ENCODE measurements around the gene TCHP.

TCHP gene

DNA sequence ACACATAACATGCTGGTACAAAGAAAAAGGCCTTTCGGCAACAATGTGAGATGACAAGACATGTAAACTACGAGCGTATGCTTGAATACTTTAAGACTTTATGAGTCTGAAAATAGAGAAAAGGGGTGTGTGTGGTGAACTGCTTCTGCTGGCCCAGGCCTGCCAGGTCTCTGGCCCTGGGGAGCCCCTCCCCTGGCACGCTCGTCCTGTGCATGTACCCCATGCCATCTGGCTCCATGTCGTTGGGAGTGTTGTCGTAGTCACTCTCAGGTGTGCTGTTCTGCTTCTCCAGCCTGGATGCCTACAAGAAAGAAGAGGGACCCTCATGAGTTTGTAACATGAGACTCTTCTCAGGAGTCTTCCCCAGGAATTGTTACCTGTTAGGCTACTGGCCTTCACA is 38.9 kb downstream of the TCHP start:
- DNase-seq, result no peak

DNA sequence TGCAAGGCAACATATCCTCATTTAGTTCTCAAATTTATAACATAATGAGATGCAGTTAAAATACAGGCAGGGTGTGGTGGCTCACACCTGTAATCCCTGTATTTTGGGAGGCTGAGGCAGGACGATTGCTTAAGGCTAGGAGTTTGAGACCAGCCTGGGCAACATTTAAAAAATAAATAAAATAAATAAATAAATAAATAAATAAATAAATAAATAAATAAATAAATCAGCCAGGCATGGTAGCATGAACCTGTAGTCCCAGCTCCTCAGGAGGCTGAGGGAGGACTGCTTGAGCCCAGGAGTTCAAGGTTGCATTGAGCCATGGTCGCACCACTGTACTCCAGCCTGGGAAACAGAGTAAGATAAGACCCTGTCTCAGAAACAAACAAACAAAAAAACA is 39.4 kb downstream of the TCHP start:
- no peak for DNase-seq

DNA sequence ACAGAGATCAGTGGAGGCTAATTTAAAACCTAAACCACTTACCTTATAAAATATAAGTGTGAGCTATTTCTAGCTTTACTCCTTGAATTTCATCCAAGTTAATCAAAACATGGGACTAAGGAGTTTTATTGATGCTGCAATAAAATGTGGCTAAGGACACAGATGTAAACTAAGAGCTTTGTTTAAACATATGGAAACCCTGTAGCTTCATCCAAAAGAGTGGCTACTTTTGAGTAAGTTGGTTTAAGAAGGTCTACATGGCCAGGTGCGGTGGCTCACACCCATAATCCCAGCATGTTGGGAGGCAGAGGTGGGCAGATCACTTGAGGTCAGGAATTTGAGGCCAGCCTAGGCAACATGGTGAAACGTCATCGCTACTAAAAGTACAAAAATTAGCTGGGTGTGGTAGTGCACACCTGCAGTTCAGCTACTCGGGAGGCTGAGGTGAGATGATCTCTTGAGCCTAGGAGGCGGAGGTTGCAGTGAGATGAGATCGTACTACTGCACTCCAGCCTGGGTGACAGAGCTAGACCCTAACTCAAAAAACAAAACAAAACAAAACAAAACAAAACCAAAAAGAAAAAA is 40.4 kb downstream of the TCHP start:
- DNase-seq, result no peak

DNA sequence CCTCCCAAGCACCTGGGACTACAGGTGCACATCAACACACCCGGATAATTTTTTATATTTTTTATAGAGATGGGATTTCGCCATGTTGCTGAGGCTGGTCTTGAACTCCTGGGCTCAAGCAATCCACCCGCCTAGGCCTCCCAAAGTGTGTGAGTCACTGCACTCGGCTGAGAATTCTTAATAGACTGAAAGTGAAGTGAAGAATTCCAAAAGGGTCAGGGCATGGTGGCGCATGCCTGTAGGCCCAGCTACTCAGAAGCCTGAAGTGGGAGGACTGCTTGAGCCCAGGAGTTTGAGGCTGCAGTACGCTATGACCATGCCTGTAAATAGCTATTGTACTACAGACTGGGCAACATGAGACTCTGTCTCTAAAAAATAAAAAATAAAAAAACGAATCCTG is 43.7 kb downstream of the TCHP start:
- DNase-seq, result no peak

DNA sequence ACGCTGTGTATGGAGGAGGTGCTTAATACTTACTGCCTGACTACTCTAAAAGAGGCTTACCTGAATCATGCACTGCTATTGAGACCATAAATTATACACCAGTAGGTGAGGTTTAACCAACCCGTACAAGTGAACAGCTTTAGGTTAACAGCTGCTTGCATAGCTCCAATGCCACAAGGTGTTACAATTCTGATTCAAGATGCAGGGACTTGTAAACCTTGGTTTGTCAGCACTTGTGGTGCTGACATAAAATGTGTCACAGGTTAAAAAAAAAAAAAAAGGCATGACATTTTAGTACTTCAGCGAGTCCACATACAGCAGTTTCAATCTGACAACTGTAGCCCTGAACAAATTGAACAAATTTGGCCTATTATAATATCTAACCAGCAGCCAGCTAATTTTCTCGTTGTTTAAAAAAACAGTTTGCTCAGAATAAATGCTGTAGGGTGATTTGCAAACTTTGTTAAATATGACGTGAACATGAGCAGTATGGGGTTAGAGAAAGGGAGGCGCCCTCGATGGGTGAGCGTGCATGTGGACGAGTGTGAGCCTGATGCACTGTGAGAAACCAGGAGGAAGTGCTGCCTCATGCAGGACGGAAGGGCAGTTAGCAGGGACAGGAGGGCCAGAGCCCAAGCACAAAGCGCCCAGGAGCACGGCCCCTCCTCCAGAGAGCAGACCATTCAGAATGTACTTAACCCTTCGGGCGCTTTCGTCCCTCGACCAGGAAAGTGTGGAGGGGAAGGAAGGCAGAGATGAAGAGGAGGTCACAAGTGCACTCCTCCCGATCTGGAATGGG is 44.7 kb downstream of the TCHP start:
- peak; percentile 26 to 41 (median 36) for DNase-seq

DNA sequence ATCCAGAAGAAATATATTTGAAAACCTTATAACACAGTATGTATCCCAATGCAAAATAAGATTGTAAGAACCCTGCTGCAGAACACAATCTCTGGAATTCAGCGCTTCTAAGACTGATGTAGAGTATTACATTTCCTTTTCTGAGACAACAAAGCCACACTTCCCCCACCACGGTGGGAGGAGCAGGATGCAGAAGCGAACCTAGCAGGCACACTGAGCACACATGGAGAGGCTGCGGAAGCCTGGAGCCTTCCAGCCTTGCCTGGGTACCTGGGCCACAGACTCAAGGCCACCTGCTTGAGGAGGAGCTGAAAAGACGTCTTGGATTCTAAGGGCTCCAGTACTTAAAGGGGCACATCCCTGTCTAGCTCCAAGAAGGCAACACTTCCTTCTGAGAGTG is 46.4 kb downstream of the TCHP start:
- DNase-seq, result peak; percentile 41 to 56 (median 49)

DNA sequence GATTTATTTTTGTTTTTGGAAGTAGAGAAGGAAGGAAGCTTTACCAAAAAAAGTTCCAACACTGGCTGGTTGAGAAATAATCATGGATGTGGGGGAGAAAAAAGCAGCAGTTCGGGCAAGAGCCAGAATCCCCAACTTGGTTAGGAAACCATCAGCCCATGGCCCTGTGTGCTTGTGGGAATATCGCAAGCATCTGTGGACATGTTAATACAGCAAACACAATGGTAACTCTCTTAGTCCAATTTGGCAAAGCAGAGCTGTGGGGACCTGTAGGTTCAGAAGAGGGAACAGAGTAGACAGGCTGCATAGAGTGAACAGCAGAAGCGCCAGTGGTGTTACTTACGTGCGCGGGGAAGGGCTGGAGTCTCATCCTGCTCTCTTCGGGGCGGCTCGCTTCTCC is 46.8 kb downstream of the TCHP start:
- peak in 2 of 3 donors; percentile 1 to 7 for DNase-seq

DNA sequence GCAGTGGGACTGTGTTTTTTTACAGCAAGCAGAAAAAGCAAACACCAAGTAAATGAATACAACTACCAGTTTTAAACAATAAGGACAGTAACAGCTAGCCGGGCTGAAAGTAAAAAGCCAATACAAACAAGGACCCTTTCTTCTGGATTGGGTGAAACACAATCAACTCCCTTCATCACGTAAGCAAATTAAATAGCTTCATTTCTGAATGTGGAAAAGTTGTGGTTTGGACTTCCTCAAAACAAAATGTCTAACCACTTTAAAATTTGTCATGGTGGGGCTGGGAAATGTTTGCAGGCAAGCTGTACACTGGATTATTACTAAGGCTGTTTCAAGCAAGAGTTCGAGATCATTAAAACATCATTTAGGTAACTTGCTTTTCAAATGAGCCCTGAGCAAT is 47.4 kb downstream of the TCHP start:
- DNase-seq, result peak; percentile 50 to 78 (median 77)

DNA sequence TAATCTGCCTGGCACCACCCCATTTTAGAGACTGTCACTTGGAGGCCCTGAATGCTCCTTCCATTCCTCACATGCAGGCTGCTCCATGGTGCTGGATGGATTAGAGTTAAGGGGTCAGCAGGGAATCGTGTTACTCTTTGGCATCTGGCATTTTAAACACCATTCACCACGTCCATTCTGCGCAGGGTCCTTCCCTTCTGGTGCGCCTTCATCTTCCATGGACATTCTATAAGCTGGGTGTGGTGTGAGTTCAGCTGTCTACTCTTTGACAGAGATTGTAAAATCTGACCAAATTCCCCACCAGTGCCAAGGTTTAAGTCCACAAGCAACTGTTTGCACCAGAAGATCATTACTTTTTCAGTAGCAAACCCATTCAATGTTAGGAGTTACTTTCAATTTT is 48.3 kb downstream of the TCHP start:
- no peak for DNase-seq

DNA sequence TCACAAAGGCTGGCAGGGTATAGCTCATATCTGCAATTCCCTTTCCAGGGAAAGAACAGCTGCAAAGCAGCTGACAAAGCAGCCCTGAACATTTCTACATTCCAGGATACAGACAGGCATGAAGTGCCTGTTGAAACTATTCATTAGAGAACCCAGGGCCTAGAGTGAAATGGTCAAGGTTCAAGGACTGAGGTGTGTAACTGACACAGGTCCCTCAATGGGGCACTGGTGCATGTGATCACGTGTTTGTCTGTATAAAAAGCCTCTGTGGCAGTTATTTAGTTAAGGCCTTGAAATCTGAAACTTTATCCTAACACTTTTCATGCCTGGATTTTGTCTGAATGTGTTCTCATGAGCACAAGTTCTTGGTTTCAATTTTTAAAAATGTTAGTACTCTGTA is 49.0 kb downstream of the TCHP start:
- DNase-seq, result no peak

DNA sequence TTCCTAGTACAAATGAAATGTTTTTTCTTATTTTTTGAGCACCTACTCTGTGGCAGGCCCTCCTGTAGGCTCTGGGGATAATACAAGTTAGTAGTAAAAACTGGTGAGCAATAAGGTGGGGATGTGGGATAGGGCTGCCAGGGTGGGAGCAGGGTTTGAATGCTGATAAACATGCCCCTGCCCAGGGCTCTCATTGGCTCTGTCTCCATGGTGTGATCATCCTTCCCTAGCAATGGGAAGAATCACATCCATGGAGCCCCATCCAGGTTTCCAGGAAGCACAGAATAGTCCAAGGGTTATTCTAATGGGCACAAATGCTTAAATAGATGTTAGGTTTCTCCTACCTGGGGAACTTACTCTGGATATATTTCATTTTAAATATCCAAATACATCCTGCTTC is 50.6 kb downstream of the TCHP start:
- no peak for DNase-seq

DNA sequence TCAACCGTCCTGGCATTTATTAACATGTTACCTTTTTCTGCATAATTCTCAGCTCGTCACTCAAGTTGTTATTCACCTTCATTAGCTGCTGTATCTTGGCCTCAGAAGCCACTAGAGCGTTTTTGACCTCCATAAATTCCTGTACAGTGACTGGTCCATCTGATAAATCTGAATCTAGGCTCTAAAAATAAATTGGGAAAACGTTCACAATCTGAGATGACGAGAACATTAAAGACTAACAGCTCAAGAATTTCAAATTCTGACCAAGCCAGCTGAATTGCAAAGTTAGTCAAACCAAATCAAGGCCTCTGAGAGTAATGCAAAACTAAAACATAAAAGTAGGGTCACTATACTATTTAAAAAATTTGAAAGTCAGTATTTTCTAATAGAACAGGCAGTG is 51.1 kb downstream of the TCHP start:
- no peak for DNase-seq

DNA sequence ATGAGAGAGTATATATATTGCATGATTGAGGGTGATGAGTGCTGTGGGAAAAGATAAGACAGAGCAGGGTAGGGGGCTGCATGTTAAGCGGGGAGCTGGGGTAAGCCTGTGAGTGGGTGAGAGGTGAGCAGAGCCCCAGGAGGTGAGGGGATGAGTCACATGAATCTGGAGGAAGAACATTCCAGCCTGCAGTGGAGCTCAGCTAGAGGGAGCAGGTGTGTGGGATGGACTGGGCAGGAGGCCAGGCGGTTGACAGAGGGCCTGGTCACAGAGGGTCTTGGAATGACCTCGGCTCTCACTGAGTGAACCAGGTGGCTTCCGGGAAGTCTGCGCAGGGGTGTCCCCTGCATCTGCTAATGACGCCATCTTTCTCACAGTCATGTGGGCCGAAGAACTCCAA is 51.7 kb downstream of the TCHP start:
- no peak for DNase-seq

DNA sequence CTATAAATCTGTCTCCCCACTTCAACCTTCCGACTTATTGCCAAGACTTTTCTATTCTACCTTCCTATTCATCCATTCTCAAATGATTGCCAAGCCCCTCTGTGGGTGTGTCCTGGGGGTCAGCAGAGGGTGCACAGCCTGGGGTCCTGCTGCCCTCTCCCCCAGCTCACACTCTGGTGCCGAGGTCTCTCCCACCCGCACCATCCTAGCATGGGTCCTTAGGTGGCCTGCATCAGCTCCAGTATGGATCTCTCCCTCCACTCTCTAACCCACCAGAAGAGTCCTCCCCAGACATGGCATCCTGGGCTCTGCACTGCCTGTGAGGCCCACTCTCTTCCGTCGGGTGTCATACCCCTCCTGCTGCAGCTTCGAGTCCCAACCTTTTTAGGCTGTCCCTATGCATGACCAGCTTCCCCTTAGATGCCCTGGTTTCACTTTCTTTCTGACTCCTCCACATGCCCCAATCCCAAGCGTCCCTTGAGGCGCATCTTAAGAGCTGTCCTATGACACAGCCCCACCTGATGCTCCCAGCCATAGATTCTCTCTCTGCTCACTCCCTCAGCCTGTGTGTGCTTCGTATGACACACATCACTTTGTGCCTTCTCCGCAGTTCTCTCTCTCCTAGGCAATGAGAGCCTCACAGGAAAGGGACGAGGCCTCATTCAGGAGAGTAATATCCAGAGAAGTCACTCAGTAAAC is 52.2 kb downstream of the TCHP start:
- peak; percentile 64 to 78 (median 73) for DNase-seq

DNA sequence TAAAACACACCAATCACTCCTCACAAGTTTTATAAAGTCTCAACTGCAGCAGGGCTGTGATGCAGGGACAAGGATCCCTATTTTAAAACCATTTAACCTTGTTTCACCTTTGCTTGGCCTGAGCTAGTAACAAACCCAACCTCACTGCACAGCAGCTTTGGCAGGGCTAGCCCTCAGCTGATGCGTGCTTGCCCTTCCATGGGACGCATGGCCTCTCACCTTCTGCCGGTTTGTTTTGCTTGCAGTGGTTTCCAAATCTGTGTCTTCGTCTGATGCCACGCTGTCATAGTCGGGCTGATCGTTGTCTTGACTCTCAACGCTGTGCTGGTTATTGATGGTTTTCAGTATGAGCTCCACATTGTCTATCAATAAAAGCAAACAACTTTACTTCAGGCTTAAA is 52.8 kb downstream of the TCHP start:
- DNase-seq, result no peak

DNA sequence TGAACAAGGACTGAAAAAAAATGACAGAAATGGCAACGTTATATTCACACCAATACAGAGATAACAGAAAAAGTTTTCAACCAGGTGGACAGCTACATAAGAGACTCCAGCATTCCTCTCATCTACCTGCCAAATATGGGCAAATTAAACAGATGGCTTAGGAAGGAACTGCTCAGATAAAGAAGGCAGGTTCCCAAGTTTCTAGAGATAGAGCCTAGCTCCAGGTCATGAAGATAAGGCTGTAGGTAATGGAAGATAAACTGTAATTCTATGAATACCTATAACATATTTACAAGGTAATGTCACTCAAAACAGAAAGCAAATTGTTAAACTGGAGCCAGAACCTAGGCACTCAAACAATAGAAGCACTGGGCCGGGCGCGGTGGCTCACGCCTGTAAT is 53.6 kb downstream of the TCHP start:
- DNase-seq, result no peak

DNA sequence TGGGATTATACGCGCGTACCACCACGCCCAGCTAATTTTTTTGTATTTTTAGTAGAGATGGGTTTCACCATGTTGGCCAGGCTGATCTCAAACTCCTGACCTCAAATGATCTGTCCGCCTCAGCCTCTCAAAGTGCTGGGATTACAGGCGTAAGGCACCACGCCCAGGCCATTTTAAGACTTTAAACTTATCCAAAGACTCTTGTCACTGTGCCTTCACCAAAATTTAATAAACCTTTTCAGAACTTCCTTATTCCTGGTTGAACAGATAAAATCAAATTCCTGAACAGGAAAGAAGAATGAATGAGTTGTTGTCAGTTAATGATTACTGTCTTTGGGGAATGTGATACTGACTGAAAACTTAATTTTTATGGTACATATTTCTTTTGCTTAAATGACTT is 58.3 kb downstream of the TCHP start:
- no peak for DNase-seq

DNA sequence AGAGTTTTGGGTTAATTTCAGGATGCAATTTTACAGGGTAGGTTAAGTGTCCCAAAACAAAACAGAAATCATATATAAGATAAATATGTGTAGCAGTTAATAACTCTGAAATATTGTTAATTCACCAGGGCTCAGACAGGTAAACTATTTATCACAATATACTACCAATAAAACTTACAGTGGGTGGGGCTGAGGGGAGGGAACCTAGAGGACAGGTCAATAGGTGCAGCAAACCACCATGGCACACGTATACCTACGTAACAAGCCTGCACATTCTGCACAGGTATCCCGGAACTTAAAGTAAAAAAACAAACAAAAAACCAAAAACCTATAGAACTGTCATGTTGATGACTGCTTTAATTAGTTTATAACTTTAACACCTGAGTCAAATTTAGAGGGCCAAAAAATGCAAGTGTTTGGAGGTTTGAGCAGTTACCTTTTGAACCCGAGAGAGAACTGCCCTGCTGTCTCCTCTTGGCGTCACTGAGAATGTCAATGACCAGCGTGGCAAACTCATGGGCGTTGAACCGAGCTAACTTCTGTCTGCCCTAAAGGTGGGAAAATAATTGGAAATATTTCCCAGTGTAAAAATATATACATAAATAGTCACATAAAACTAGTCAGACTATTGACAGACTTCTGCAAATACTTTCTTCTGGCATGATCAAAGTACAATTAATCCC is 59.5 kb downstream of the TCHP start:
- no peak for DNase-seq

DNA sequence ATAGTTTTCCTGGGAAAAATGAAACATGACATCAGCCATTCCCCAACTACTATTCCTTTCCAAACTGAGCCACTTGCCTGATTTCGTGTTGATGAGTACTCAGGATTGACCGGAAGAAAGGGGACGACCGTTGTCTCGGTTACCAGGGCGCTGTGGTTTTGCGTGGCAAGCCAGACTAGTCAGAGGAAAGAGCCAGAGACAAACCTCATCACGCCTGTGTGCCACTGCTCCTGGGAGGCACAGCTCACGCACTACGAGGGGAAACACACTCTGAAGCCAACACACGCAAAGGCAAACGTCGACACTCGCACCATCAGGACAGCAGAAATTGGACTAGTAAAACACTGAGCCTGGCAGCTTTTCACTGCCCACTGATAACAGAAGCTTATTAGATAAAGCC is 61.1 kb downstream of the TCHP start:
- no peak for DNase-seq

DNA sequence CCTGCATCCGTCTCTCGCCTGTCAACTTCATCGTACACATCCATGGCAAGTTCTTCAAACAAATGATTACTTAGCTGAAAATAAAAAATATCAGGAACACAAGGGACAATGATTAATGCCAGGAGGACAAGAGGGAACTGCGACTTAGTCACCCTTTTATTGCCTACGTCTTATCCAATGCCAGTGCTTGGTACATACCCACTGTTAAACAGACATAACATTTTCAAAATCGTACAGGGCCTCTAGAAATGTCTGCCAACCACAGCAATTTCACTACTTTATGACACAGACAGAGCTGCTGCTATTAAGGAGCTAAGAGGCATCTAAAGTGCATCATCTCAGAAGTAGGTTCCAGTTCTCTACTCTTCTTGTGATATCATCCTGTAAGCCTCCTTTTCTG is 61.5 kb downstream of the TCHP start:
- no peak for DNase-seq

DNA sequence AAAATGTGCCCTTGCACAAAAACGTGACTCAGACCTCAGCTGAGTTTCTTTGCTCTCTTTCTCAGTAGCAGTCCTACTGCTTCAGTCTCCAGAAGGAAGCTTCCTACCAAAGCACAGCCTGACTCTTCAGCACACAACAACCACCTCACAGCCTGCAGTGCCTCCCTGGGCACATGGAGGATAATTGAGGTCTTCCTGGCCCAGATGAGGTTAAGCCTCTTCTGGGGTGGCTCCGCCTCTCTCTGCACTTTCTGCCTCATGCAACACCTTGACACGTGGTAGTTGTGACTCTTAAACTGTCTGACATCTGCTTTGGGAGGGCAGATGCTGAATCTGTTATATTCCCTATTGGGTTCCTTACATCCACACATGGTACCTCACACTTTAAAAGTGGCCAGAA is 62.3 kb downstream of the TCHP start:
- DNase-seq, result no peak

DNA sequence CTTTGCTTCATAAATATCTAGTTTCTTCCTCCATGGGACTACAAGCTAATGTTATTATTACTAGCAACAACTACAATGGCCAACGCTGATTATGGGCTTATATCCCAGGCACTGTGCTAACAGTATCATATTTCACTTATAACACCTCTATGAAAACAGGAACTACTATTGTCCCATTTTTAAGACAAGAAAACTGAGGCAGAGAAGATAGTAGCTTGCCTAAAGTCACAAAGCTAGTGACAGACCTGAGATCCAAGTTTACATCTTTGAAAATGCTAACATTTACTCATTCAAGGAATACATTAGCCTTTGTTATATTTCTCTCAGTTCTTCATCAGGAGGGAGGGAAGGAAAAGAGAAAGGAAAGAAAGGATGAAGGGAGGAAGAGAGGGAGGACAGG is 63.3 kb downstream of the TCHP start:
- no peak for DNase-seq

DNA sequence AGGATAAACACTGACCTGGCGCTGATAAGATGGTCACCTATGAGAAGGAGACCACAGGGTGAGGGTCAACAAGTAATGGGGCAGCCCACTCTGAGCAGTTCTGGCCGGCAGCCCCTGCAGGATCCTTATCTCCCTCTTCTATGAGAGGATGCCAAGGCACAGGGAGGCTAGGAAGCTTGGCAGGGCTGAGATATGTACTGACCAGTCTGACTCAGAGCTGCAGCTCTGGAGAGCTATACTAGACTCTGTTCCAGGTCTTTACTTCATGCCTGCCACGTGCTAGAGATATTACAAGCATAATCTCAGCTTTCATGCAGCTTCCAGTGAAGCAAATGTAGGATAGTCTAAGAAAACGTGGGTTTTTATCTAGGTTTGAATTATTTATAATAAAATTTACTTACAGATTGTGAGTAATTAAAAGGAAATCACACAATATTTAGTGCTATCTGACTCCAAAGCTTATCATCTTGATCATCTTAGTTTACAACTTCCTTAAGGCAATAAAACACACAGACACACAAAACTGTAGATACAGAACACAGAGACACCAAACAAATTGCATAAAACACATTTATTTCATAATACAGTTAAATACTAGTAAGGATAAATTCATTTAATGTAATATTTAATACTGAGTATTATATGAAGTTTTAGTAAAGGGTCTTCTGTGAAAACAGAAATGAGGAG is 63.8 kb downstream of the TCHP start:
- no peak for DNase-seq

All from suppressor macrophage treated with lipopolysaccharide for 1 hour (primary cell).